ENCODE data around the gene TNFAIP8L1. TPM values are rescaled to one million over a fixed set of nuclear protein-coding genes. Genes with fewer than 3 reads are reported as not detected.

TNFAIP8L1 gene
- total RNA-seq, 2 experiments from 2014 or later: 14.1 to 15.4 TPM

GRCh38 chr19:4684312-4685095 lies 45.2 kb downstream of the TNFAIP8L1 start:
- no peak for DNase-seq
- no peaks in the 10 kb centered on the region for H3K9me3 Mint-ChIP-seq (ENCODE audit: low read depth)
- ChIA-PET CTCF (no interaction called here), POLR2A (no interaction called here)
- no peaks in the 10 kb centered on the region for H3K27me3 Mint-ChIP-seq
- H3K36me3 Mint-ChIP-seq (ENCODE audit: low read depth): peaks cover 14% of the 10 kb centered on the region
- ATAC-seq: no peak
- H3K4me1 Mint-ChIP-seq: no peaks in the 10 kb centered on the region
- no peak overlapping the region for H3K27ac Mint-ChIP-seq
- no peak overlapping the region for H3K4me3 Mint-ChIP-seq
- intact Hi-C loops (cut with DNase I, micrococcal nuclease): no loop called here

DNA sequence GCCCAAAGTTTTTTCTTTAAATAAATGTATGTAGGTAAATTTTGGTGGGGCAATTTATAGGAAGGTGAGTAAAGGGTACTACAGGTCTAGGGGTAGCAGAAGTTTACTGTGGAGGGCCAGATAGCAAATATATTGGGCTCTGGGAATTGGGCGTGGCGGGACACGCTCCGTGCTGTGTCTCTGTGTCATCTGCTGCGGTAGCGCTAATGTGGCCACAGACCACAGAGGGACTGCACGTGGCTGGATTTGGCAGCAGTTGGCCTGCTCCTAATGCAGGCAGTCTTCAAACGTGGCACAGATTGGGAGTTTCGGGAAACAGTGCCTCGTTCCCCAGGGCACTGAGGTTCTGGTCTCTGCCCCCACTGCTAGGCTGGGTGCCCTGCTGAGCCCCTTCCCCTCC lies 47.4 kb downstream of the TNFAIP8L1 start:
- H3K4me3 Mint-ChIP-seq: no peak overlapping the region
- no peak overlapping the region for H3K27ac Mint-ChIP-seq
- ChIA-PET CTCF (no interaction called here), POLR2A (no interaction called here)
- DNase-seq (no peak), ATAC-seq (no peak)
- no peaks in the 10 kb centered on the region for H3K27me3 Mint-ChIP-seq
- intact Hi-C loops (cut with DNase I, micrococcal nuclease): no loop called here
- H3K4me1 Mint-ChIP-seq: no peaks in the 10 kb centered on the region
- peaks cover 19% of the 10 kb centered on the region for H3K36me3 Mint-ChIP-seq (ENCODE audit: low read depth)
- H3K9me3 Mint-ChIP-seq (ENCODE audit: low read depth): no peaks in the 10 kb centered on the region

DNA sequence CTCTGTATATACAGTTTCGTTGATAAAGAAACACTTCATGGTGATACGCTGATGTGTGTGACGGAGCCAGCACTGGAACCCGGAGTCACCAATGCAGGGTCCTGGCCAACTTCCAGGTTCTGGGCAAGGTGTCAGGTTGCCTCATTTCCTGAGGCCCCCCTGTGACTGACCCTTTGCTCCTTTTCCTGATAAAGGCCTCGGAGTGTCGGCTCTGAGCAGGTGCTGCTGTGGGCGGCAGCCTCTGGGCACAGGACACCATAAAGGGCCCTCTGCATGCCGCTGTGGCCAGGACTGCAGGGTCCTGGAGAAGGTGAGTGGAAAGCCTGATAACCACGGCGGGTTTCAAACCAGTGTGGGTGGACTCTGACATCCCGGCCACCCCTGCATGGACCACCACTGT lies 48.1 kb downstream of the TNFAIP8L1 start:
- Mint-ChIP-seq H3K4me1 (no peaks in the 10 kb centered on the region), H3K27me3 (no peaks in the 10 kb centered on the region), H3K9me3 (ENCODE audit: low read depth) (no peaks in the 10 kb centered on the region), H3K4me3 (no peak overlapping the region), H3K36me3 (ENCODE audit: low read depth) (peaks cover 20% of the 10 kb centered on the region), H3K27ac (no peak overlapping the region)
- ChIA-PET POLR2A (interaction anchor here (0.7 kb wide), 1 partner anchor 37 kb away, joined by 3 read pairs; no protein-coding TSS in a partner anchor), CTCF (no interaction called here)
- intact Hi-C loops (cut with DNase I, micrococcal nuclease): no loop called here
- DNase-seq (no peak), ATAC-seq (no peak)

DNA sequence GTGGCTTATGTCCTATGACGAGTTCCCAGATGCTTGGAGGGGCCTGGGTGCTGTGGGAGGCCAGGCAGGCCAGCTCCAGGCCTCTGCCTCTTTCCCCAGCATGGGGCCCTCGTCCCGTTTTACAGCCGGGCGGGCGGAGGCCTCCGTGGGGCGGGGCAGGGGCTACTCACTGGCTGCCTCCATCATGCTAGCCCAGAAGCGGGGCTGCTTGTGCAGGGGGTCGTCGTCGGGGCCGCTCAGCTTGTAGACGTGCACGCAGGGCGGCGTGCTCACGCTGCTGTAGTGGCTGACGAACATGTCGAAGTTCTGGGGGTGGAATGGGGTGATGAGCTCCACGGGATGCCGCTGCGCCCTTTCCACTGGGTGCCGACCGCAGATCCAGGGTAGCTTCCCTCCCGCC lies 49.3 kb downstream of the TNFAIP8L1 start:
- POLR2A ChIA-PET: no interaction called here
- CTCF ChIA-PET: interaction anchor here (0.5 kb wide), 1 partner anchor 1653 kb away, joined by 3 read pairs; no protein-coding TSS in a partner anchor
- no peak for ATAC-seq
- intact Hi-C loops (cut with DNase I, micrococcal nuclease): no loop called here
- Mint-ChIP-seq H3K4me3 (no peak overlapping the region), H3K9me3 (ENCODE audit: low read depth) (no peaks in the 10 kb centered on the region), H3K4me1 (no peaks in the 10 kb centered on the region), H3K27ac (no peak overlapping the region), H3K27me3 (no peaks in the 10 kb centered on the region), H3K36me3 (ENCODE audit: low read depth) (peaks cover 26% of the 10 kb centered on the region)
- DNase-seq: no peak

GRCh38 chr19:4689403-4689802 lies 50.1 kb downstream of the TNFAIP8L1 start:
- ATAC-seq (no peak), DNase-seq (no peak)
- intact Hi-C loops (cut with DNase I, micrococcal nuclease): no loop called here
- POLR2A ChIA-PET: interaction anchor here (0.6 kb wide), 1 partner anchor 863 kb away, joined by 3 read pairs; no protein-coding TSS in a partner anchor
- no peaks in the 10 kb centered on the region for H3K4me1 Mint-ChIP-seq
- no peaks in the 10 kb centered on the region for H3K27me3 Mint-ChIP-seq
- no peaks in the 10 kb centered on the region for H3K9me3 Mint-ChIP-seq (ENCODE audit: low read depth)
- CTCF ChIA-PET: interaction anchor here (0.6 kb wide), 1 partner anchor 14 kb away, joined by 3 read pairs; no protein-coding TSS in a partner anchor
- no peak overlapping the region for H3K4me3 Mint-ChIP-seq
- no peak overlapping the region for H3K27ac Mint-ChIP-seq
- peaks cover 19% of the 10 kb centered on the region for H3K36me3 Mint-ChIP-seq (ENCODE audit: low read depth)

DNA sequence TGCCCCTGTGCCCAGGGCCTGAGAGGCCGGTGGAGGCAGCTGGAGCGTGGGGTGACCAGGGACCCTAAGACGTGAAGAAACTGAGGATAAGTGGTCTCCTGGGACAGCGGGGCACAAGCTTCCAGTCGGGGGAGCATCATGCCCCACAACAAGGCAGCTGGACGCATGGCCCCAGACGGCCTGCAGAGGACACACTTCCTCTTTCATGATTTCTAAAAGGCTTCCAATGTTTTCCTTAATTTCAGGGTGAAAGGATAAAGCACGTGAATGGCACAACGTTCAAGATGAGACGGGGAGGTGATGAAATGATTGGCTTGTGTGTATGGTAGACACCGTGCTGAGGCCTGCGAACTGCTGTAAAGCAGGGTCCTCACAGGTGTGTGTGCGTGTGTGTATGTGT lies 51.0 kb downstream of the TNFAIP8L1 start:
- CTCF ChIA-PET: no interaction called here
- POLR2A ChIA-PET: interaction anchor here (0.6 kb wide), 1 partner anchor 864 kb away, joined by 3 read pairs; no protein-coding TSS in a partner anchor
- Mint-ChIP-seq H3K4me3 (no peak overlapping the region), H3K9me3 (ENCODE audit: low read depth) (no peaks in the 10 kb centered on the region), H3K27me3 (no peaks in the 10 kb centered on the region), H3K4me1 (no peaks in the 10 kb centered on the region), H3K36me3 (ENCODE audit: low read depth) (peaks cover 22% of the 10 kb centered on the region), H3K27ac (no peak overlapping the region)
- intact Hi-C loops (cut with DNase I, micrococcal nuclease): no loop called here
- no peak for DNase-seq
- ATAC-seq: no peak

GRCh38 chr19:4691373-4691772 lies 52.1 kb downstream of the TNFAIP8L1 start:
- ATAC-seq: no peak
- DNase-seq: no peak
- no peak overlapping the region for H3K4me3 Mint-ChIP-seq
- ChIA-PET CTCF (no interaction called here), POLR2A (no interaction called here)
- no peaks in the 10 kb centered on the region for H3K9me3 Mint-ChIP-seq (ENCODE audit: low read depth)
- intact Hi-C loops (cut with DNase I, micrococcal nuclease): no loop called here
- H3K36me3 Mint-ChIP-seq (ENCODE audit: low read depth): peaks cover 22% of the 10 kb centered on the region
- no peaks in the 10 kb centered on the region for H3K4me1 Mint-ChIP-seq
- H3K27ac Mint-ChIP-seq: no peak overlapping the region
- H3K27me3 Mint-ChIP-seq: no peaks in the 10 kb centered on the region

- Mint-ChIP-seq H3K4me1 (no peaks in the 10 kb centered on the region), H3K4me3 (no peak overlapping the region), H3K9me3 (ENCODE audit: low read depth) (no peaks in the 10 kb centered on the region), H3K27ac (no peak overlapping the region), H3K36me3 (ENCODE audit: low read depth) (peaks cover 28% of the 10 kb centered on the region), H3K27me3 (no peaks in the 10 kb centered on the region)
- POLR2A ChIA-PET: no interaction called here
- ATAC-seq (no peak), DNase-seq (no peak)
- CTCF ChIA-PET: no interaction called here
- intact Hi-C loops (cut with DNase I, micrococcal nuclease): no loop called here
Measured at GRCh38 chr19:4692251-4693077, 53.1 kb downstream of the TNFAIP8L1 start.

GRCh38 chr19:4693078-4693350 lies 53.7 kb downstream of the TNFAIP8L1 start:
- H3K36me3 Mint-ChIP-seq (ENCODE audit: low read depth): peaks cover 31% of the 10 kb centered on the region
- H3K27me3 Mint-ChIP-seq: no peaks in the 10 kb centered on the region
- intact Hi-C loops (cut with DNase I, micrococcal nuclease): no loop called here
- DNase-seq: no peak
- no peak overlapping the region for H3K4me3 Mint-ChIP-seq
- no peak overlapping the region for H3K27ac Mint-ChIP-seq
- no peaks in the 10 kb centered on the region for H3K9me3 Mint-ChIP-seq (ENCODE audit: low read depth)
- H3K4me1 Mint-ChIP-seq: no peaks in the 10 kb centered on the region
- no peak for ATAC-seq
- ChIA-PET CTCF (no interaction called here), POLR2A (no interaction called here)

- Mint-ChIP-seq H3K27me3 (no peaks in the 10 kb centered on the region), H3K9me3 (ENCODE audit: low read depth) (no peaks in the 10 kb centered on the region), H3K27ac (no peak overlapping the region), H3K4me1 (no peaks in the 10 kb centered on the region), H3K4me3 (no peak overlapping the region), H3K36me3 (ENCODE audit: low read depth) (peaks cover 29% of the 10 kb centered on the region)
- POLR2A ChIA-PET: no interaction called here
- no peak for DNase-seq
- no peak for ATAC-seq
- intact Hi-C loops (cut with DNase I, micrococcal nuclease): no loop called here
- CTCF ChIA-PET: no interaction called here
Measured at GRCh38 chr19:4693471-4694121, 54.3 kb downstream of the TNFAIP8L1 start.

DNA sequence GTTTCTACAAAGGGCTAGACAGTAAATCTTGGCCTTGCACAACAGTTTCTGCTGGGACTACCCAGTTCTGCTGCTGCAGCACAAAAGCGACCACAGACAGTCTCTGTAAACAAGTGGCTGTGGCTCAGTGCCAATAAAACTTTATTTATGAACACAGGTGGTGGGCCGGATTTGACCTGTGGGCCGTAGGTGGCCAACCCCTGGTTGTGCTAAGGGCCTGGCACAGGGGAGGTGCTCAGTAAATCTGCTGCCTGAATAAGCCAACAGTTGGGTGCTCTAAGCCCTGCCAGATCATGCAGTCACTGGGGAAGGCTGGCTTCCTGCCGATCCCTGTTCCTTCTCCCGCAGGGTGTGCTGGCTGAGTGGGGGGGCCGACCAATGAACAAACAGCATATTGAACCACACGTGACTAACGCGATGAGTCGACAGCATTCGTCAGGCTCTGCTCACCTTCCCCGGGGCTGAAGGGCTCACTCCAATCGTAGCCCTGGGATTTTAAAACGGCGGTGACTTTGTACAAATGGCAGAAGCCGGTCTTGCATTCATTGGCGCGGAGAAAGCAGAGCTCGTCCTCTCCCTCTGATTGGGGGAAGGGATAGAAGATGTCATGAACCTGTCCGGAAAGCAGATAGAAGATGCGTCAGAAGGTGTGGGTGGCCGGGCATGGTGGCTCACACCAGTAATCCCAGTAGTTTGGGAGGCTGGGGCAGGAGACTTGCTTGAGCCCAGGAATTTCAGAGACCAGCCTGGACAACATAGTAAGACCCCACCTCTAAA lies 55.1 kb downstream of the TNFAIP8L1 start:
- POLR2A ChIA-PET: no interaction called here
- Mint-ChIP-seq H3K4me3 (no peak overlapping the region), H3K9me3 (ENCODE audit: low read depth) (no peaks in the 10 kb centered on the region), H3K27ac (peak overlapping the region; percentile 13), H3K4me1 (no peaks in the 10 kb centered on the region), H3K27me3 (no peaks in the 10 kb centered on the region), H3K36me3 (ENCODE audit: low read depth) (peaks cover 29% of the 10 kb centered on the region)
- CTCF ChIA-PET: interaction anchor here (1.3 kb wide), 1 partner anchor 97 kb away, joined by 3 read pairs; the partner anchor contains the start of gene FEM1A
- intact Hi-C loops (cut with DNase I, micrococcal nuclease): no loop called here
- ATAC-seq (no peak), DNase-seq (no peak)

All from activated CD4-positive, alpha-beta T cell treated with anti-CD3 and anti-CD28 coated beads for 36 hours (primary cell).